Urinary bladder (tissue), 4 donors: ENCODE measurements around the gene PPP2R2D. TPM values are rescaled to one million over a fixed set of nuclear protein-coding genes. Genes with fewer than 3 reads are reported as not detected.

Source experiments
- DNase-seq: peaks from one replicate; pipeline ENCODE4 v3.0.0-alpha.2; 2015; ENCODE audit errors: extremely low spot score
- H3K27ac ChIP-seq: one replicate; pipeline ENCODE4 v1.5.1; 2013; ENCODE audit warnings: low read depth, mild to moderate bottlenecking, moderate library complexity
- H3K36me3 ChIP-seq: one replicate; pipeline ENCODE4 v1.6.1; 2013; ENCODE audit warnings: mild to moderate bottlenecking, moderate library complexity; ENCODE audit not compliant: insufficient read depth
- H3K4me1 ChIP-seq: one replicate; pipeline ENCODE4 v1.6.1; 2013; ENCODE audit warnings: mild to moderate bottlenecking, moderate library complexity; ENCODE audit not compliant: insufficient read depth
- H3K4me3 ChIP-seq: one replicate; pipeline ENCODE4 v1.5.1; 2013; ENCODE audit warnings: low read depth, low read length
- WGBS: extraction: QIAGEN DNeasy Blood & Tissue Kit; methylation state at CpG from one replicate; pipeline ENCODE4 v1.1.7; 2013; 5-methylcytosine and 5-hydroxymethylcytosine counted together
- polyA plus RNA-seq: library from polyadenylated mRNA; stranded (reverse); fragments of 200-250 nt; gene quantifications from one replicate; pipeline ENCODE4 v1.2.3, GENCODE V29; 2013
- total RNA-seq: library from RNA; depleted of rRNA; stranded (reverse); fragments of >200 nt; gene quantifications from one replicate; pipeline ENCODE4 v1.2.3, GENCODE V29; 2014
- donor health status: healthy with polysubstance abuse.
- donor health status: healthy.

PPP2R2D gene
- total and polyA plus RNA-seq, 2 donors, result 25.1 to 44.7 TPM

DNA sequence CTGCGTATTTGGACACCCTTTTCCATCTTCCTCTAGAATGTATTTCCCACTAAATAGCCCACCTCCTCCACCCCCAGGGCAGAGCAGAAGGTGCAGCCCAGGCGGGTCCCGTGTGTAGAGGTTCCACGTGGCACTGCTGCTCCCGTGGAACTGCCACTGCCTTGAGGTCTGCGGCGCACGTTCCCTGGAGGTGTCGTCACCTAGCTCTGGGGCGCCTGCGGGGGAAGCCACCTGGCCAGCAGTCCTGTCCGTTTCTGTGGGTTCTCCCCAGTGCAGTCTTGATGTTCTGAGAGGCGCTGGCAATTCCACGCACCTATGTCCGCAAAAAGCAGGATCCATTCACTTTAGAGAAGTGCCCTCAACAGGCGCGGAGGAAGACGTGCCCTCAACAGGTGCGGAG is 59.0 kb downstream of the PPP2R2D start:
- 91% methylated on average over 19 of the region's 19 CpGs for WGBS
- Histone ChIP-seq H3K4me1 (no peaks in the 10 kb centered on the region), H3K4me3 (no peak overlapping the region), H3K36me3 (no peaks in the 10 kb centered on the region), H3K27ac (no peak overlapping the region)
- DNase-seq, result no peak

DNA sequence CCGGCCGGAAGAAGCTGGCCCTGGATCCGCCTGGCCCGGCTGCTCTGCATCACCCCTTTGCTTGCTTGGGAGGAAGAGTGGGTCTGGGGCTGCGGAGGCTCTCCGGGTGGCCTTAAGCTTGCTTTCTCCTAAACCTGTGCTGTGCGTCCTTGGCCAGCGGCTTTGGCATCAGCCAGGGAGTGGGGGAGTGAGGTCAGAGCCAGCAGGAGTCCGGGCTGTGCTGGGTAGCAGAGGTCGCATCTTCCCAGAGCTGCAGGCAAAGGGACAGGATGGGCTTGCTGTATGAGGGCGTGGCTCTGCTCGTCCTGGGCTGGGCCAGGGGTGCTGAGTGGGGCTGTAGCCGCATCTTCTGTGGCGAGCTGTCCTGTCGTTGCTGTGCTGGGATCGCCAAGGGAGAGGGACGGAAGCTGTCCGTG is 59.8 kb downstream of the PPP2R2D start:
- no peak for DNase-seq
- no peaks in the 10 kb centered on the region for H3K36me3 ChIP-seq
- H3K4me3 ChIP-seq, result no peak overlapping the region
- H3K4me1 ChIP-seq, result no peaks in the 10 kb centered on the region
- no peak overlapping the region for H3K27ac ChIP-seq
- WGBS, result 88% methylated on average over 18 of the region's 18 CpGs

GRCh38 chr10:131961047-131961776 is 60.4 kb downstream of the PPP2R2D start:
- H3K27ac ChIP-seq, result no peak overlapping the region
- no peak overlapping the region for H3K4me3 ChIP-seq

DNA sequence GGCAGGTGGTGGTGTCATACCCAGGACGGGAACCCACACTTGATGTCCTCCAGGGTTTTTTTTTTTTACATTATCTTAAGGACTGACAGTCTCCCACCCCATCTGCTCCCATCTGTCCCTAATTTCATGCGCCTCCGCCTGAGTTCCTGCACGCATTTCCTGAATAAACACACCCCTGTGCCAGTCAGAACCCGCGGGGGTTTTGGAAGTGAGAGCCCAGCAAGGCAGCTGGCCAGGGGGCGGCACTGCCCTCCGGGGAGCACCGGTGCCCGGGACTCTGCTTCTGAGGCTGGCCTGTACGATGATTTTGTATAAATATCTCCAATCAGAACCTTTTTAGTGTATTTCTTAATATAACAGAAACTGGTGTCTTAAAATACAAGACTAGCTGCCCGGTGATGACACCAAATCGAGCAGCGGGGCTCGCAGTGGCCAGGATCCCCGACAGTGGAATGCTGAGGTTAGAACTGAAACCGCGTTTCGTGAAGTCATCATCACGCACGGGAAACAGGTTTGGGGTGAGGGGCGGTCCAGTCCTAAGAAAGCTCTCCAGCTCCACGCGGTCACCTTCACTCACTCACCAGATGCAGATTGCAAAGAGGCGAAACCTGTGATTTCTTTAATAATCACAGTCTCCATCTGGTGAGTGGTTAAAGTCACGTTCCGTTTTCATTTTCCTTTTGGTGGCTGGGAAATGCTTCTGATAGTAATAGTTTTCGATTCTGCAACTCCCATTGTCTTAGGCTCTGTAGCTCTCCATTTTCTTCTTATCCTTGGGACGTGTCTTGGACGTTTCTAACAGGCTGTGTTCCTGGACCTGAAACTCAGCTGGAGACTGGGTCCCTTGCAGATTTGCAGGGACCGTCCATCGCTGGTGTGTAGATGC is 61.2 kb downstream of the PPP2R2D start:
- DNase-seq, result no peak
- no peaks in the 10 kb centered on the region for H3K36me3 ChIP-seq
- no peaks in the 10 kb centered on the region for H3K4me1 ChIP-seq
- no peak overlapping the region for H3K27ac ChIP-seq
- no peak overlapping the region for H3K4me3 ChIP-seq
- WGBS, result 88% methylated on average over 32 of the region's 32 CpGs

More at GRCh38 chr10:131961047-131961776, 60.4 kb downstream of the PPP2R2D start:
- H3K36me3 ChIP-seq, result no peaks in the 10 kb centered on the region
- WGBS, result 90% methylated on average over 26 of the region's 26 CpGs
- no peaks in the 10 kb centered on the region for H3K4me1 ChIP-seq
- DNase-seq, result no peak

- Histone ChIP-seq H3K36me3 (no peaks in the 10 kb centered on the region), H3K4me1 (no peaks in the 10 kb centered on the region), H3K4me3 (no peak overlapping the region), H3K27ac (no peak overlapping the region)
- 90% methylated on average over 20 of the region's 20 CpGs for WGBS
- no peak for DNase-seq
Observed at GRCh38 chr10:131963350-131963749, 62.5 kb downstream of the PPP2R2D start.

GRCh38 chr10:131963811-131964210 is 63.0 kb downstream of the PPP2R2D start:
- Histone ChIP-seq H3K27ac (no peak overlapping the region), H3K36me3 (no peaks in the 10 kb centered on the region), H3K4me3 (no peak overlapping the region), H3K4me1 (no peaks in the 10 kb centered on the region)
- 87% methylated on average over 9 of the region's 9 CpGs for WGBS
- no peak for DNase-seq

GRCh38 chr10:131964298-131964697 is 63.5 kb downstream of the PPP2R2D start:
- H3K36me3 ChIP-seq, result peaks cover under 1% of the 10 kb centered on the region
- DNase-seq, result no peak
- WGBS, result 89% methylated on average over 9 of the region's 9 CpGs
- no peak overlapping the region for H3K4me3 ChIP-seq
- H3K27ac ChIP-seq, result no peak overlapping the region
- no peaks in the 10 kb centered on the region for H3K4me1 ChIP-seq

DNA sequence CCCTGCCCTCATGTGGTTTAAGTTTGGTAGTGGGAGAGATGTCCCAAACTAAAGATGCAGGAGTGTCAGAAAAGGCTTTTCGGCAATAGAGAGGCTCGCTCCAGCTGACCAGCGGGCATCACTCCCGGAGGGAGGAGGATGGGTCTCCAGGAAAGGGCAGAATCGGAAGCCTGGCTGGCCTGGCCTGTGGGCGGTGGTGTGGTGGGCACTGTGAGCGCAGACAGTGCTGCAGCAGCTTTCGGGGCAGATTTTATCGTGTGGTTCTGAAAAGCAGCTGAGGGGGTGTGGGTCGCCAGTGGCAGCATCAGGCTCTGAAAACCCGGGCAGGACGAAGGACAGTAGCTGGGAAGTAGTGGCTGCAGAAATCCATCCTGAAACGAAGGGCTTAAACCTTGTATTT is 68.1 kb downstream of the PPP2R2D start:
- no peak overlapping the region for H3K4me3 ChIP-seq
- no peak for DNase-seq
- H3K27ac ChIP-seq, result no peak overlapping the region
- WGBS, result 96% methylated on average over 13 of the region's 13 CpGs
- H3K4me1 ChIP-seq, result no peaks in the 10 kb centered on the region
- H3K36me3 ChIP-seq, result peaks cover 5% of the 10 kb centered on the region

DNA sequence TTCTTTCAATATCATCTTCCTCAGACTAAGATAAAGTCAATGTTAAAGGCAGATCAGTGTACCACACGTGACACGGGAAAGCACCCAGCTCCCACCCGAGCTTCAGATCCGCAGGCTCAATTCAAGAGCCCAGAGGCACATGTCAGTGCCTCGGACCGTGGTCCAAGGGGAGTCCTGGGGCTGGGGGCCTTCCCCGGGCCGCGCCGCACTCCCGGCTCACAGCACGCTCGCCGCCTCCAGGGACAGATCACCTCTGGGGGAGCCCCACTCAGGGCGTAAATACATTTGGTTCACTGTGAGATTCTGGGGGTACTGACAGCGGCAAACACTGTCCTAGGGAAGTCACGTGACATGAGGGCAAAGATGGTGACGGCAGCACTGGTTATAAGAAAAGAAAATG is 70.1 kb downstream of the PPP2R2D start:
- Histone ChIP-seq H3K27ac (no peak overlapping the region), H3K36me3 (peaks cover 5% of the 10 kb centered on the region), H3K4me3 (no peak overlapping the region), H3K4me1 (no peaks in the 10 kb centered on the region)
- WGBS, result 94% methylated on average over 18 of the region's 18 CpGs
- DNase-seq, result no peak

DNA sequence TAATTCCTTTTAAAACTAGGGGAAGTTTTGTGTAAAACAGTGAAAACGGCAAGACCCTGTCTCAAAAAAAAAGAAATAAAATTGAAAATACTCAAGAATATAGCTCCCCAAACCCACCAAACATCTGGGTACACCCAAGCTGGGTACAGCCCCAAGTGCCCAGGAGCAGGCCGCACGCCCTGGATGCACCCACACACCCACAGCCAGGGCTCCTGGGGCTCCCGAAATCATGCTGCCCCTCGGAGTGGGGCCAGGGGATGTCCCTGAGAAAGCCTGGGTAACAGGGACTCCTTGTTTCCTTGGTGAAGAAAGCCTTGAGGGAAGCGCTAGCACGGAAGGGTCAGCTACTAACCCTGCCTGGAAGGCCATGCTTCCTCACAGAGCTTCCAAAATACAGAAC is 70.8 kb downstream of the PPP2R2D start:
- H3K4me3 ChIP-seq, result no peak overlapping the region
- H3K36me3 ChIP-seq, result peaks cover 5% of the 10 kb centered on the region
- no peak for DNase-seq
- H3K4me1 ChIP-seq, result no peaks in the 10 kb centered on the region
- 87% methylated on average over 7 of the region's 7 CpGs for WGBS
- no peak overlapping the region for H3K27ac ChIP-seq

DNA sequence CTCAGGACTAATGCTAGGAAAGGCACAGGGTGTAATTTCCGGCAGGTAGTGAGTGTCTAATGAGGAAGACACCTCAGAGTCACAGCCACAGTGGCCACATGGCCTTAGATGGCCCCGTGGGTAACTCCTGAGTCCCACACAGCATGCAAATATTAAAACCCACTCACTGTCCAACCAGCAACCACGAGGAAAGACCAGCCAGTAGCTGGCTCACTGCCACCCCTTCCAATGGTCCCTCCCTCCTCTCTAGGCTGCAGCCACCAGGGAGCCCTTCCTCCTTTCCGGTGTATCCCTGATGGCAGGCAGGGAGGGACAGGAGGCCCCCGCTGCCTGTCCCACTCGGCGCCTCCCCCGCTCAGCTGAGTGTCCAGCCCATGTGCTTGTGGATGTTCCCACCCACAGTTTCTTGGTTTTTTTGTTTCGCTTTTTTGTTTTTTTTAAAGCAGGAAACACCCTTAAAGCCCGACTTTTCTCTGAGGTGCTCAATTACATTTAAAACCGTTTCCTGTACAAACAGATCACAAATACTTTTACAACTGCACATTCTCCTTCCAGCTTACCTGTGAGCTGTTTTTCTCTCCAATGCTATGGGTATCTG is 71.8 kb downstream of the PPP2R2D start:
- no peak overlapping the region for H3K27ac ChIP-seq
- H3K4me3 ChIP-seq, result no peak overlapping the region
- no peaks in the 10 kb centered on the region for H3K4me1 ChIP-seq
- no peak for DNase-seq
- WGBS, result 53% methylated on average over 11 of the region's 11 CpGs
- H3K36me3 ChIP-seq, result peaks cover 5% of the 10 kb centered on the region

- 90% methylated on average over 34 of the region's 34 CpGs for WGBS
- no peak overlapping the region for H3K4me3 ChIP-seq
- H3K27ac ChIP-seq, result no peak overlapping the region
- no peaks in the 10 kb centered on the region for H3K4me1 ChIP-seq
- H3K36me3 ChIP-seq, result peaks cover 5% of the 10 kb centered on the region
- no peak for DNase-seq
Observed at GRCh38 chr10:131973160-131973951, 72.5 kb downstream of the PPP2R2D start.
